Cardiac muscle cell (in vitro differentiated cells and primary cell): ENCODE data around the gene LCLAT1. TPM values are rescaled to one million over a fixed set of nuclear protein-coding genes. Genes with fewer than 3 reads are reported as not detected.
A peak's percentile ranks its signal among the peaks of the same experiment; 100 is the strongest.

Source experiments
- DNase-seq, 2 donors: peaks; one replicate each; pipeline versions ENCODE4 v3.0.0 to v3.0.0-alpha.2; 2010 to 2017; ENCODE audit warnings: low read depth in 1 of 2, low spot score in 1 of 2
- H3K27ac ChIP-seq: fragments of 200-600 bp; sonication (generic); 2 replicates; pipeline ENCODE4 v1.5.1; 2016
- H3K27me3 ChIP-seq: fragments of 200-600 bp; sonication (generic); 2 replicates; pipeline ENCODE4 v1.6.0; 2016; ENCODE audit warnings: control low read depth
- H3K36me3 ChIP-seq: fragments of 200-600 bp; sonication (generic); 2 replicates; pipeline ENCODE4 v1.5.1; 2016; ENCODE audit warnings: control low read depth
- H3K4me1 ChIP-seq: fragments of 200-600 bp; sonication (generic); 2 replicates; pipeline ENCODE4 v1.8.1; 2017; ENCODE audit warnings: low read depth, mild to moderate bottlenecking, mixed run types
- H3K4me3 ChIP-seq: fragments of 200-600 bp; sonication (generic); 2 replicates; pipeline ENCODE4 v1.5.1; 2016; ENCODE audit warnings: mild to moderate bottlenecking
- H3K9me3 ChIP-seq: fragments of 200-600 bp; sonication (generic); 2 replicates; pipeline ENCODE4 v1.5.1; 2017; ENCODE audit warnings: low read depth, mild to moderate bottlenecking, control low read depth
- polyA plus RNA-seq: library from polyadenylated mRNA; unstranded; fragments of >200 nt; fragmentation: Nextera tagmentation; extraction: Ambion mirVana; gene quantifications from 2 replicates; pipeline ENCODE4 v1.2.1, GENCODE V29; 2016
- total RNA-seq: library from RNA; depleted of rRNA; stranded (reverse); fragments of >200 nt; gene quantifications from 2 replicates; pipeline ENCODE4 v1.2.3, GENCODE V29; 2016
- TF ChIP-seq, protein P1 (sequence below): IDR thresholded peaks from 2 replicates; pipeline ENCODE4 v1.5.1; 2012; ENCODE audit warnings: low read depth, mild to moderate bottlenecking, low read length

The LCLAT1 gene
- total and polyA plus RNA-seq, 2 experiments from 2014 or later: 19.6 to 25.5 TPM

DNA sequence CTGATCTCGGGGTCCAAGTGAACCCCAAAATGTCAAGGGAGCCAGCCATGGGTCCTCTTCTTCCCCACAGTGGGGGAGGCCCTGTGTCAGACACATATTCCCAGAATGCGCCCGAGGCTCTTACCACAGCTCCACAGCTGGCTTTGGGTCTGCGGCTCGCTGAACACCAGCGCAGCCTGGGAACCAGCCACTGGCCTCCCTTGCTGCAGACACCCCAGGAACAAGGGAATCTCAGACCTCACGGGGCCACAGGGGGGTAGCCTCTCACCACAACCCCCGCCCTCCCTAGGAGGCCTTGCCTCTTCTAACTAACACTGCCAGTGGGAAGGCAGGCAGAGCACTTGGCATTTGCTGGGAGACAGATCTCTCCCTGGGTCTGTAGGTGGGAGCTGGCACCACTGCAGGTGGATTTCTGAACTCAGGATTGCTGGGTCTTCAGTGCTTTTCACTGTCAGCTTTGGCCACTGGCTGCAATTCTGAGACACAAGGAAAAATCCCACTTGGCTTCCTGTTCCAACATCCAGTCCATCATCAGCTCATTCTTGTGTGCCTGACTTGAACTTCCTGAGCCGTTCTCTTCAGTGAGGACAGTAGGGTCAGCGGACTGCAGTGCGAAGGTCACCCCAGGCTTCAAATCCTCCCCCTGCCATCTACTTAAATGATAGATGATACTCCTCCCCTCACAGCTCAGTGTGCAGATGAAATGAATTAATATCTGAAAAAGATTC is 231.5 kb downstream of the LCLAT1 start:
- DNase-seq: no peak
- Histone ChIP-seq H3K36me3 (no peaks in the 10 kb centered on the region), H3K27me3 (no peaks in the 10 kb centered on the region), H3K4me3 (no peak overlapping the region), H3K9me3 (no peaks in the 10 kb centered on the region), H3K4me1 (no peaks in the 10 kb centered on the region), H3K27ac (no peak overlapping the region)
- TF ChIP-seq, protein P1, sequence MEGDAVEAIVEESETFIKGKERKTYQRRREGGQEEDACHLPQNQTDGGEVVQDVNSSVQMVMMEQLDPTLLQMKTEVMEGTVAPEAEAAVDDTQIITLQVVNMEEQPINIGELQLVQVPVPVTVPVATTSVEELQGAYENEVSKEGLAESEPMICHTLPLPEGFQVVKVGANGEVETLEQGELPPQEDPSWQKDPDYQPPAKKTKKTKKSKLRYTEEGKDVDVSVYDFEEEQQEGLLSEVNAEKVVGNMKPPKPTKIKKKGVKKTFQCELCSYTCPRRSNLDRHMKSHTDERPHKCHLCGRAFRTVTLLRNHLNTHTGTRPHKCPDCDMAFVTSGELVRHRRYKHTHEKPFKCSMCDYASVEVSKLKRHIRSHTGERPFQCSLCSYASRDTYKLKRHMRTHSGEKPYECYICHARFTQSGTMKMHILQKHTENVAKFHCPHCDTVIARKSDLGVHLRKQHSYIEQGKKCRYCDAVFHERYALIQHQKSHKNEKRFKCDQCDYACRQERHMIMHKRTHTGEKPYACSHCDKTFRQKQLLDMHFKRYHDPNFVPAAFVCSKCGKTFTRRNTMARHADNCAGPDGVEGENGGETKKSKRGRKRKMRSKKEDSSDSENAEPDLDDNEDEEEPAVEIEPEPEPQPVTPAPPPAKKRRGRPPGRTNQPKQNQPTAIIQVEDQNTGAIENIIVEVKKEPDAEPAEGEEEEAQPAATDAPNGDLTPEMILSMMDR: no peak

DNA sequence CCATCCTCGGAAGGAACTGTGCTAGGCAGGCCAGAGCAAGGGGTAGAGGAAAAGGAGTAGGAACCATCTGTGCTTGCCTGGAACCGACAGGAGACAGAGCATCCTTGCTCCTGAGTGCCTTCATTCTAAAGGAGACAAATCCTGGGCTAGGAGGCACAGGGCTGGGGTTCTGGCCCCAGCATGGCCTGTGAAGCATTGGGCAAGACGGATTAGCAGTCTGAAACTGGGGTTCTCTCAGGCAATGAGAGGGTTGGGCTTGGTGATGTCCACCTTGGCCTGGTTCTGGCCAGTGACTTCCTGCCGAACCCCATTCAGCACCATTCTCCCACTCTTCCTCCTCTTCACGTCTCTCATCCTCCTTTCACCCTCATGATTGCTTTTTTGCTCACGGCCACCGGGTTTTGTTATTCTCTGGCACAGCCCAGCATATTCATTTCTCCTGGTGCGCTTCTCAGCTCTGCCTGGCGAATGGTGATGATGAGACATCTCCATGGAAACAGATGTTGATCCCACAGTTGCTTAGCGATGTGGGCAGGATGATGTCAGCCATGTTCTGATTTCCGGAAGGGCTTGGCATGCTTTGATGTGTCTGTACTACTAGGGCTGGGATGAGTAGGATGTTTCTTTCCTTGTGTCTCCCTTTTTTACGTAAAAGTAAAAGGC is 232.5 kb downstream of the LCLAT1 start:
- Histone ChIP-seq H3K27me3 (no peaks in the 10 kb centered on the region), H3K4me1 (no peaks in the 10 kb centered on the region), H3K27ac (no peak overlapping the region), H3K36me3 (no peaks in the 10 kb centered on the region), H3K9me3 (no peaks in the 10 kb centered on the region), H3K4me3 (no peak overlapping the region)
- DNase-seq: peak in 1 of 2 donors; percentile 48
- TF ChIP-seq, protein P1: no peak

DNA sequence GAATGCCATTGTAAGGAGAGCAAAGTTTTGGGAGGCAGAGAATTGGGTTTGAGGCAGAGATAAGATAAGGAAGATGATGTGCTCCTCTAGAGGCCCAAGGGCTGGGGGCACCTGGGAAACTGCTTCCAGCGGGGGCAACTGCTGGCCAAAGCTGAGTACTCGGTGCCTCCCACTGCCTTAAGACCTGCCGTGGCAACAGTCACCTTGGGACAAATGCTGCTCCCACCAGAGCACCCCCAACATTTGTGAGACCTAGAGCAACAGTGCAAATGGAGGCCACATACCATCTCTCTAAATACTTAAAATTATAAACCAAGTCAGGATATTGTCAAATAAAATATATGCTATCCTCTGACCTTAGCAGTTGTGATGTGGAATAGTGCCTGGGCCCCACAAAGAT is 233.1 kb downstream of the LCLAT1 start:
- Histone ChIP-seq H3K36me3 (no peaks in the 10 kb centered on the region), H3K27me3 (no peaks in the 10 kb centered on the region), H3K27ac (no peak overlapping the region), H3K9me3 (no peaks in the 10 kb centered on the region), H3K4me1 (no peaks in the 10 kb centered on the region), H3K4me3 (no peak overlapping the region)
- no peak for DNase-seq
- TF ChIP-seq, protein P1: no peak

DNA sequence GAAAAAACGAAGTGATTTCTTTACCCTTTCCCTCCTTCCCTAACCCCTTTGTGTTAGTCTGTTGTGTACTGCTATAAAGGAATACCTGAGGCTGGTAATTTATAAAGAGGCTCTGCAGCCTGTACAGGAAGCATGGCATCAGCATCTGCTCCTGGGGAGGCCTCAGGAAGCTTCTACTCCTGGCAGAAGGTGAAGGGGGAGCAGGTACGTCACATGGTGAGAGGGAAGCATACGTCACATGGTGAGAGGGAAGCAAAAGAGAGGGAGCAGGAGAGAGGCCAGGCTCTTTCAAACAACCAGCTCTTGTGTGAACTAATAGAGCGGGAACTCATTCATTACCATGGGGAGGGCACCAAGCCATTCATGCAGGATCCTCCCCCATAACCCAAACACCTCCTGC is 234.0 kb downstream of the LCLAT1 start:
- no peaks in the 10 kb centered on the region for H3K27me3 ChIP-seq
- H3K27ac ChIP-seq: no peak overlapping the region
- TF ChIP-seq, protein P1: no peak
- no peaks in the 10 kb centered on the region for H3K4me1 ChIP-seq
- no peaks in the 10 kb centered on the region for H3K9me3 ChIP-seq
- no peak for DNase-seq
- no peaks in the 10 kb centered on the region for H3K36me3 ChIP-seq
- H3K4me3 ChIP-seq: no peak overlapping the region

DNA sequence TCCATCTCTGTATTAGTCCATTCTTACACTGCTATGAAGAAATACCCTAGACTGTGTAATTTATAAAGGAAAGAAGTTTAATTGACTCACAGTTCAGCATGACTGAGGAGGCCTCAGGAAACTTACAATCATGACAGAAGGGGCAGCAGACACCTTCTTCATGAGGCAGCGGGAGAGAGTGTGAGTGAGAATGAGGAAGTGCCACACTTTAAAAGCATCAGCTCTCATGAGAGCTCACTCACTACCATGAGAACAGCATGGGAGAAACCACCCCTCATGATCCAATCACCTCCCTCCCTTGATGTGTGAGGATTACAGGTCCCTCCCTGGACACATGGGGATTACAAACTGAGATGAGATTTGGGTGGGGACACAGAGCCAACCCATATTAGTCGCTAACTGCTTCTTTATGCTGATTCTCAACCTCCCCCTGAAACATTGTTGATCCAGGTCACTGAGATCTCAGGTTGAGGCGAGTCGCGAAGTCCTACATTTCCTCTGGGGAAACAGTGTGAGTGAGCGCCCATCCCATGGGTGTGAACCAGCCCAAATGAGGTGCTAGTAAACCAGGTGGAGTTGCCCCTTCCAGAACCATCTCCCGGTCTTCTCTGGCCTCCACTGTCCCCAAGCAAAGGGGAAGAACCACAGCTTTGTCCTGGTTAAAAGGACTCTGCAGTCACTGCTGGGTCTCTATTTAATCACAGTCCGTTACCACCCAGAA is 236.3 kb downstream of the LCLAT1 start:
- no peaks in the 10 kb centered on the region for H3K36me3 ChIP-seq
- no peak overlapping the region for H3K27ac ChIP-seq
- TF ChIP-seq, protein P1: no peak
- H3K9me3 ChIP-seq: no peaks in the 10 kb centered on the region
- H3K4me1 ChIP-seq: peaks cover 3% of the 10 kb centered on the region
- DNase-seq: no peak
- H3K27me3 ChIP-seq: no peaks in the 10 kb centered on the region
- H3K4me3 ChIP-seq: no peak overlapping the region
